ENCODE measurements around the gene EIF6.
"Not testable (repeated sequence)": the region's sequence is repeated elsewhere in the genome, so short reads cannot be mapped to it uniquely, and the experiment has no call there.

EIF6 gene

GRCh38 chr20:35271073-35271882 is 13.3 kb downstream of the EIF6 start:
- TF ChIP-seq CTCF (conservative IDR thresholded peaks at IDR 0.05; ENCODE audit: low read depth, low read length): no peak
- no peak overlapping the region for H3K4me3 ChIP-seq (ENCODE audit: low read depth, low read length)
- DNase-seq (ENCODE audit: low read depth): no peak

GRCh38 chr20:35270021-35270902 is 14.3 kb downstream of the EIF6 start:
- DNase-seq (ENCODE audit: low read depth): no peak
- TF ChIP-seq CTCF (conservative IDR thresholded peaks at IDR 0.05; ENCODE audit: low read depth, low read length): no peak
- H3K4me3 ChIP-seq (ENCODE audit: low read depth, low read length): no peak overlapping the region

GRCh38 chr20:35269055-35269781 is 15.4 kb downstream of the EIF6 start:
- peak; percentile 76 for DNase-seq (ENCODE audit: low read depth)
- TF ChIP-seq CTCF (conservative IDR thresholded peaks at IDR 0.05; ENCODE audit: low read depth, low read length): peak; percentile 92
- no peak overlapping the region for H3K4me3 ChIP-seq (ENCODE audit: low read depth, low read length)

- TF ChIP-seq CTCF (conservative IDR thresholded peaks at IDR 0.05; ENCODE audit: low read depth, low read length): no peak
- H3K4me3 ChIP-seq (ENCODE audit: low read depth, low read length): no peak overlapping the region
- DNase-seq (ENCODE audit: low read depth): no peak
These were observed 17.5 kb downstream of the EIF6 start for GRCh38 chr20:35267092-35267491.

- no peak overlapping the region for H3K4me3 ChIP-seq (ENCODE audit: low read depth, low read length)
- TF ChIP-seq CTCF (conservative IDR thresholded peaks at IDR 0.05; ENCODE audit: low read depth, low read length): peak; percentile 52
- DNase-seq (ENCODE audit: low read depth): peak; percentile 45
These were observed 19.8 kb downstream of the EIF6 start for GRCh38 chr20:35264755-35265154.

- H3K4me3 ChIP-seq (ENCODE audit: low read depth, low read length): no peak overlapping the region
- DNase-seq (ENCODE audit: low read depth): no peak
- no peak for TF ChIP-seq CTCF (conservative IDR thresholded peaks at IDR 0.05; ENCODE audit: low read depth, low read length)
These were observed 20.8 kb downstream of the EIF6 start for GRCh38 chr20:35263532-35264341.

- peak; percentile 44 for DNase-seq (ENCODE audit: low read depth)
- H3K4me3 ChIP-seq (ENCODE audit: low read depth, low read length): not testable (repeated sequence)
These were observed 21.6 kb downstream of the EIF6 start for GRCh38 chr20:35262731-35263531.

- not testable (repeated sequence) for DNase-seq (ENCODE audit: low read depth); H3K4me3 ChIP-seq (ENCODE audit: low read depth, low read length)
These were observed 22.3 kb downstream of the EIF6 start for GRCh38 chr20:35262321-35262720.
